OCI-LY1 (cell line): ENCODE data around the gene NDUFS7.

Experiments
- H2AFZ ChIP-seq: fragments of 200-600 bp; sonication (generic), shearing (Covaris generic); 2 replicates; pipeline ENCODE4 v1.6.0; 2014; ENCODE audit warnings: antibody characterized with exemption, mild to moderate bottlenecking, low read length
- H3F3A ChIP-seq: fragments of 200-600 bp; sonication (generic), shearing (Covaris generic); 2 replicates; pipeline ENCODE4 v1.6.0; 2014; ENCODE audit warnings: mild to moderate bottlenecking, antibody characterized with exemption, low read length, moderate library complexity; ENCODE audit not compliant: insufficient read depth
- H3K27ac ChIP-seq: fragments of 200-600 bp; sonication (generic); 2 replicates; pipeline ENCODE4 v1.5.1; 2014; ENCODE audit warnings: low read length, mixed run types, mild to moderate bottlenecking, low read depth; ENCODE audit not compliant: poor library complexity, severe bottlenecking
- H3K27me3 ChIP-seq: fragments of 200-600 bp; sonication (generic); 2 replicates; pipeline ENCODE4 v1.6.0; 2014; ENCODE audit warnings: antibody characterized with exemption, mild to moderate bottlenecking, low read length, moderate library complexity; ENCODE audit not compliant: insufficient read depth
- H3K36me3 ChIP-seq: fragments of 200-600 bp; sonication (generic); 2 replicates; pipeline ENCODE4 v1.6.1; 2014; ENCODE audit warnings: mild to moderate bottlenecking, antibody characterized with exemption, low read length, moderate library complexity, mixed read lengths; ENCODE audit not compliant: insufficient read depth
- H3K4me1 ChIP-seq: fragments of 200-600 bp; sonication (generic); 2 replicates; pipeline ENCODE4 v1.5.1; 2014; ENCODE audit warnings: mild to moderate bottlenecking, low read length, moderate library complexity; ENCODE audit not compliant: insufficient read depth, severe bottlenecking
- H3K4me2 ChIP-seq: fragments of 200-600 bp; sonication (generic), shearing (Covaris generic); 2 replicates; pipeline ENCODE4 v1.6.1; 2014; ENCODE audit warnings: low read length
- H3K4me3 ChIP-seq: fragments of 200-600 bp; sonication (generic); 2 replicates; pipeline ENCODE4 v1.5.1; 2014; ENCODE audit warnings: low read length, low read depth, mild to moderate bottlenecking, mixed read lengths; ENCODE audit not compliant: poor library complexity, severe bottlenecking
- H3K79me2 ChIP-seq: fragments of 200-600 bp; shearing (Covaris generic); 2 replicates; pipeline ENCODE4 v1.6.1; 2016; ENCODE audit warnings: mixed run types, low read length, mixed read lengths; ENCODE audit not compliant: insufficient read depth
- H3K9ac ChIP-seq: fragments of 200-600 bp; sonication (generic), shearing (Covaris generic); 2 replicates; pipeline ENCODE4 v1.6.1; 2014; ENCODE audit warnings: mild to moderate bottlenecking, low read length, mixed read lengths
- H3K9me2 ChIP-seq: fragments of 200-600 bp; sonication (generic), shearing (Covaris generic); 2 replicates; pipeline ENCODE4 v1.6.1; 2014; ENCODE audit warnings: low read depth, mild to moderate bottlenecking, low read length, mixed read lengths
- H3K9me3 ChIP-seq: fragments of 200-600 bp; shearing (Covaris generic); 2 replicates; pipeline ENCODE4 v1.6.1; 2014; ENCODE audit warnings: low read length, mixed read lengths
- H4K20me1 ChIP-seq: fragments of 200-600 bp; sonication (generic), shearing (Covaris generic); 2 replicates; pipeline ENCODE4 v1.6.0; 2016; ENCODE audit warnings: mild to moderate bottlenecking, low read length; ENCODE audit not compliant: insufficient read depth
- EZH2 ChIP-seq: fragments of 200-600 bp; sonication (generic), shearing (Covaris generic); IDR thresholded peaks from 2 replicates; pipeline ENCODE4 v1.8.0; 2017; ENCODE audit warnings: borderline replicate concordance, mixed run types, mild to moderate bottlenecking, antibody characterized with exemption, low read length, moderate library complexity, mixed read lengths
- TF ChIP-seq, protein P1 (sequence below): fragments of 200-600 bp; sonication (generic), shearing (Covaris generic); IDR thresholded peaks from 2 replicates; pipeline ENCODE4 v1.5.1; 2017; ENCODE audit warnings: mild to moderate bottlenecking, antibody characterized with exemption, low read length, moderate library complexity, mixed read lengths

The NDUFS7 gene

DNA sequence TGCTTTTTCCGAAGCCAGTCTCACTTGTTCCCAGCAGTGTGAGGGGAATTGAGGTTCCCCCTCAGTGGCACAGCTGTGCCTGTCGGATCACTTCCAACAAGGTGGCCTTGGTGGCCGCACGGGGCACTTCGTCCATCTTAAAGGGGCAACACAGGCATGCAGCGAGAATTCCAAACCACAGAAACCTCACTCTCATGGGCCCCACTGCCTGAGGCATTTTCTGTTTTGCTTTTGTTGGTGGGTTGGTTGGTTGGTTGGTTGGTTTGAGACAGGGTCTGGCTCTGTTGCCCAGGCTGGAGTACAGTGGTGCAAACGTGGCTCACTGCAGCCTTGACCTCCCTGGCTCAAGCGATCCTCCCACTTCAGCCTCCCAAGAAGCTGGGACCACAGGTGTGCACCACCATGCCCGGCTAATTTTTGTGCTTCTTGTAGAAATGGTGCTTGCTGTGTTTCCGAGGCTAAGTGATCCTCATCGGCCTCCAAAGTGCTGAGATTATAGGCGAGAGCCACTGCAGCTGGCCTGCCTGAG, 3.7 kb upstream of the NDUFS7 start:
- Histone ChIP-seq H4K20me1 (no peaks in the 10 kb centered on the region), H3K4me3 (no peak overlapping the region), H3K27me3 (no peaks in the 10 kb centered on the region), H3K9me2 (no peaks in the 10 kb centered on the region), H3K79me2 (peaks cover 8% of the 10 kb centered on the region; the same call in 1 of the 2 replicates), H2AFZ (no peak overlapping the region), H3K27ac (no peak overlapping the region), H3K9ac (no peak overlapping the region), H3K4me2 (no peak overlapping the region), H3K9me3 (no peaks in the 10 kb centered on the region), H3F3A (no peaks in the 10 kb centered on the region), H3K4me1 (peaks cover 6% of the 10 kb centered on the region), H3K36me3 (peaks cover 14% of the 10 kb centered on the region; the same call in 1 of the 2 replicates)
- no peak for TF ChIP-seq EZH2
- TF ChIP-seq, protein P1, sequence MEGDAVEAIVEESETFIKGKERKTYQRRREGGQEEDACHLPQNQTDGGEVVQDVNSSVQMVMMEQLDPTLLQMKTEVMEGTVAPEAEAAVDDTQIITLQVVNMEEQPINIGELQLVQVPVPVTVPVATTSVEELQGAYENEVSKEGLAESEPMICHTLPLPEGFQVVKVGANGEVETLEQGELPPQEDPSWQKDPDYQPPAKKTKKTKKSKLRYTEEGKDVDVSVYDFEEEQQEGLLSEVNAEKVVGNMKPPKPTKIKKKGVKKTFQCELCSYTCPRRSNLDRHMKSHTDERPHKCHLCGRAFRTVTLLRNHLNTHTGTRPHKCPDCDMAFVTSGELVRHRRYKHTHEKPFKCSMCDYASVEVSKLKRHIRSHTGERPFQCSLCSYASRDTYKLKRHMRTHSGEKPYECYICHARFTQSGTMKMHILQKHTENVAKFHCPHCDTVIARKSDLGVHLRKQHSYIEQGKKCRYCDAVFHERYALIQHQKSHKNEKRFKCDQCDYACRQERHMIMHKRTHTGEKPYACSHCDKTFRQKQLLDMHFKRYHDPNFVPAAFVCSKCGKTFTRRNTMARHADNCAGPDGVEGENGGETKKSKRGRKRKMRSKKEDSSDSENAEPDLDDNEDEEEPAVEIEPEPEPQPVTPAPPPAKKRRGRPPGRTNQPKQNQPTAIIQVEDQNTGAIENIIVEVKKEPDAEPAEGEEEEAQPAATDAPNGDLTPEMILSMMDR = no peak

DNA sequence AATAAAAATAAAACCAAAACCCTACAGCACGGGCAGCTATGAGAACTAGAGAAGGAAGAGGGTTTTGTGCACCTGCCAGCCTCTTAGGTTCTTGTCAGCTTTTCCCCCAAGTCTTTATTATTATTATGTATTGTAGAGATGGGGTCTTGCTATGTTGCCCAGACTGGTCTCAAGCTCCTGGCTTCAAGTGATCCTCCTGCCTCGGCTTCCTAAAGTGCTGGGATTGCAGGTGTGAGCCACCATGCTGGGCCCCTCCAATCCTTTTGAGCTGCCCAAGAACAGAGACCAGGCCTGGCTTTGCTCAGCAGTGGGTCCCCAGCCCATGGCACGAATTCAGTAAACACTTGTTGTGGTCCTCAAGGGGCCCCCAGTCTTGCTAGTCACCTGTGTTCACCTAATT, 1.5 kb upstream of the NDUFS7 start:
- Histone ChIP-seq H3K27me3 (no peaks in the 10 kb centered on the region), H3K4me2 (no peak overlapping the region), H3K4me3 (no peak overlapping the region), H3K4me1 (peaks cover 7% of the 10 kb centered on the region), H3F3A (no peaks in the 10 kb centered on the region), H3K36me3 (peaks cover 14% of the 10 kb centered on the region; the same call in 1 of the 2 replicates), H3K9me2 (no peaks in the 10 kb centered on the region), H3K9me3 (no peaks in the 10 kb centered on the region), H3K27ac (no peak overlapping the region), H2AFZ (no peak overlapping the region), H3K79me2 (peaks cover 8% of the 10 kb centered on the region; the same call in 1 of the 2 replicates), H3K9ac (no peak overlapping the region), H4K20me1 (no peaks in the 10 kb centered on the region)
- no peak for TF ChIP-seq EZH2
- TF ChIP-seq, protein P1 = no peak

DNA sequence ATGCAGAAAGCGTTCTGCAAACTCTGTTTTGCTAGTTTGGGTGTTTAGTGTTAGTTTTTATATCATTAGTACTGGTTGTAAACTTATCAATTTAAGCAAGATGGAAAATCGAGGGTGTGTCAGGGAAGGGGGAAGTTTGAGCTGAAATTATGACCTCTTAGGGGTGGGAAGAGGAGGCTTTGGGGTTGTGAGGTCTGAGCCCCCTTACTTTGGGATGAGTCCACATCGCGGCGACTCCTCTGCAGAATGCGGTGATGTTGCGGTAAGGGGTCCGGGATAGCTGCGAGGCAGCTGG, 743 bp upstream of the NDUFS7 start:
- H2AFZ ChIP-seq = no peak overlapping the region
- peak overlapping the region; percentile 20 for H3K4me3 ChIP-seq
- H3K36me3 ChIP-seq = peaks cover 9% of the 10 kb centered on the region
- H3K9me2 ChIP-seq = no peaks in the 10 kb centered on the region
- no peaks in the 10 kb centered on the region for H4K20me1 ChIP-seq
- TF ChIP-seq EZH2 = no peak
- TF ChIP-seq, protein P1 = no peak; the same call in 1 of the 2 replicates
- no peaks in the 10 kb centered on the region for H3K27me3 ChIP-seq
- H3K9me3 ChIP-seq = no peaks in the 10 kb centered on the region
- H3K4me1 ChIP-seq = peaks cover 7% of the 10 kb centered on the region
- no peak overlapping the region for H3K27ac ChIP-seq
- no peak overlapping the region for H3K9ac ChIP-seq
- H3F3A ChIP-seq = no peaks in the 10 kb centered on the region
- H3K4me2 ChIP-seq = peak overlapping the region; percentile 23
- peaks cover 8% of the 10 kb centered on the region; the same call in 1 of the 2 replicates for H3K79me2 ChIP-seq
